Neural progenitor cell (in vitro differentiated cells): ENCODE measurements around the gene UNC5B.

ENCODE experiments used
- CTCF ChIP-seq: fragments of 200-600 bp; sonication (generic); IDR thresholded peaks from 2 replicates; pipeline ENCODE4 v1.5.1; 2017; ENCODE audit warnings: antibody characterized with exemption, mild to moderate bottlenecking
- EZH2 ChIP-seq: fragments of 200-600 bp; sonication (generic); IDR thresholded peaks from 2 replicates; pipeline ENCODE4 v1.6.1; 2017; ENCODE audit warnings: antibody characterized with exemption, mild to moderate bottlenecking, moderate library complexity
- EZH2phosphoT487 ChIP-seq: fragments of 200-600 bp; sonication (generic); IDR thresholded peaks from 2 replicates; pipeline ENCODE4 v1.6.1; 2017; ENCODE audit warnings: antibody characterized with exemption

GRCh38 chr10:71260622-71261325 lies 48.4 kb downstream of the UNC5B start:
- peak; percentile 12 for TF ChIP-seq CTCF
- no peak for TF ChIP-seq EZH2
- no peak for TF ChIP-seq EZH2phosphoT487
